Ascending aorta (tissue), 2 donors: ENCODE measurements around the gene GPC6. TPM values are rescaled to one million over a fixed set of nuclear protein-coding genes. Genes with fewer than 3 reads are reported as not detected.

Experiments
- DNase-seq, 2 donors: peaks; one replicate each; pipeline ENCODE4 v3.0.0-alpha.2; 2019; ENCODE audit warnings: low spot score in 2 of 2
- H3K27ac ChIP-seq, 2 donors: fragments of 200-600 bp; sonication (generic); one replicate each; pipeline ENCODE4 v1.5.1; 2016 to 2017; ENCODE audit warnings: mild to moderate bottlenecking in 1 of 2
- H3K27me3 ChIP-seq: fragments of 200-600 bp; sonication (generic); one replicate; pipeline ENCODE4 v1.5.1; 2017
- H3K36me3 ChIP-seq, 2 donors: fragments of 200-600 bp; sonication (generic); one replicate each; pipeline ENCODE4 v1.5.1; 2016
- H3K4me1 ChIP-seq, 2 donors: fragments of 200-600 bp; sonication (generic); one replicate each; pipeline ENCODE4 v1.5.1; 2016 to 2017; ENCODE audit warnings: mild to moderate bottlenecking in 1 of 2
- H3K4me3 ChIP-seq, 2 donors: fragments of 200-600 bp; sonication (generic); one replicate each; pipeline ENCODE4 v1.5.1; 2016 to 2017; ENCODE audit warnings: mild to moderate bottlenecking in 1 of 2
- H3K9me3 ChIP-seq, 2 donors: fragments of 200-600 bp; sonication (generic); one replicate each; pipeline ENCODE4 v1.5.1; 2016
- intact Hi-C: fragments of 100-400 bp; cut with DNase I; formaldehyde crosslinking; loops from one replicate; pipeline ENCODE4 v1.15.1; 2023
- total RNA-seq: library from RNA; depleted of rRNA; stranded (reverse); fragments of >200 nt; gene quantifications from one replicate; pipeline ENCODE4 v1.1.0, GENCODE V29; 2016
- TF ChIP-seq, protein P1 (sequence below), 3 experiments: fragments of 200-600 bp in 2 of 3; fragments of 450-650 bp in 1 of 3; sonication (generic) in 2 of 3; IDR thresholded peaks; one replicate each; pipeline ENCODE4 v1.5.1; 2016 to 2019; ENCODE audit warnings: antibody characterized with exemption in 3 of 3, mild to moderate bottlenecking in 1 of 3, moderate library complexity in 1 of 3

The GPC6 gene
- total RNA-seq, 1 donor from 2014 or later, result 23.2 TPM

DNA sequence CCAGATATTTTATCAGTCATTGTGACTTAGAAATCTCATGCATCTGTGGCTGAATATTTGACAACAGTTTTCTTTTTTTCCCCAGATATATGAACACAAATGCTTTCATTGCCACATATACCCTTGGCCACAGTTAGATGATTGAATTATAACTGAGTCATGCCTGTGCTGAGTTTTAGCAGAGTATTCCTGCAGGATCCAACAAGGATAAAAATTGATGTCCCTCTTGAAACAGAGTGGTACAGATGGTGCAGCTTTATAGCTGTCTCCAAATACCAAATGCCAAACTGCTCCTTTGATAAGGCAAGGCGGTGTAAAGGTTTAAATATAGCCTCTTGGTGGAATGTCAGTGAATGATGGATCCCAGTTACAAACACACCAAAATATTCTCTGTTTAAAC lies 428.5 kb downstream of the GPC6 start:
- intact Hi-C loops, result no loop called here
- no peak overlapping the region for H3K27ac ChIP-seq
- H3K4me1 ChIP-seq, result no peaks in the 10 kb centered on the region
- no peaks in the 10 kb centered on the region for H3K36me3 ChIP-seq
- no peak for DNase-seq
- peaks cover 0 to 11% of the 10 kb centered on the region in 2 donors for H3K9me3 ChIP-seq
- H3K27me3 ChIP-seq, result no peaks in the 10 kb centered on the region
- no peak overlapping the region for H3K4me3 ChIP-seq
- TF ChIP-seq, protein P1, sequence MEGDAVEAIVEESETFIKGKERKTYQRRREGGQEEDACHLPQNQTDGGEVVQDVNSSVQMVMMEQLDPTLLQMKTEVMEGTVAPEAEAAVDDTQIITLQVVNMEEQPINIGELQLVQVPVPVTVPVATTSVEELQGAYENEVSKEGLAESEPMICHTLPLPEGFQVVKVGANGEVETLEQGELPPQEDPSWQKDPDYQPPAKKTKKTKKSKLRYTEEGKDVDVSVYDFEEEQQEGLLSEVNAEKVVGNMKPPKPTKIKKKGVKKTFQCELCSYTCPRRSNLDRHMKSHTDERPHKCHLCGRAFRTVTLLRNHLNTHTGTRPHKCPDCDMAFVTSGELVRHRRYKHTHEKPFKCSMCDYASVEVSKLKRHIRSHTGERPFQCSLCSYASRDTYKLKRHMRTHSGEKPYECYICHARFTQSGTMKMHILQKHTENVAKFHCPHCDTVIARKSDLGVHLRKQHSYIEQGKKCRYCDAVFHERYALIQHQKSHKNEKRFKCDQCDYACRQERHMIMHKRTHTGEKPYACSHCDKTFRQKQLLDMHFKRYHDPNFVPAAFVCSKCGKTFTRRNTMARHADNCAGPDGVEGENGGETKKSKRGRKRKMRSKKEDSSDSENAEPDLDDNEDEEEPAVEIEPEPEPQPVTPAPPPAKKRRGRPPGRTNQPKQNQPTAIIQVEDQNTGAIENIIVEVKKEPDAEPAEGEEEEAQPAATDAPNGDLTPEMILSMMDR (IDR thresholded peaks at IDR 0.05), result no peak

DNA sequence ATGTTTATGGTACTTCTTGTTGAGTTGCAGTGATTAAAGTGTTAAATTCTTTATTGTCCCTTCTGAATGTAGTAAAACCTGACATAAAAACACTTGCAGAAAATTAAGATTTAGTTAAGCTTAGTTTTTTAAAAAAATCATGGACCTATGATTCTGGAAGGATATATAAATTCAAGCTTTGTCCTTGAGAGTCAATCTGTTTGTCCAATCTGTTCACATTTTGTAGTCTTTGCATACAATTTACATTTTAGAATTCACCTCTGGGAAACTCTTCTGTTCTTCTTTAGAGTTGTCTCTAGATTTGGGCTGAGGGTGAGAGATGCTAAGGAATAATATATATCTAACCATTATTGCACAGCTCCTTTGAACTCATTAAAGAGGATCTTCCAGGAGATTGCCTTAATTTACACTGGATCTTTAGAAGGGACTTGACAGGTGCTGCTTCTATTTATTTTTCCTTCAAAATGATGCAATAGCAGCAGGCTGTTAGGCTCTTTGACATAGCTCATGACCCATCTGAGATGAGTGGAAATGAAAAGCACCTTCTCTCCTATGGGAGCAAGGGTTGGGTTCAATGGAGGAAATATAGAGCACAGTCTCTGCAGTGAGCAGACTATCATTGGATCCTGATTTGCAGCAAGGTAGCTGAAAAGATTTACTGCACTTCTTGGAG lies 433.9 kb downstream of the GPC6 start:
- Histone ChIP-seq H3K4me1 (no peaks in the 10 kb centered on the region), H3K4me3 (no peak overlapping the region), H3K9me3 (peaks cover 0 to 11% of the 10 kb centered on the region in 2 donors), H3K27me3 (no peaks in the 10 kb centered on the region), H3K36me3 (no peaks in the 10 kb centered on the region), H3K27ac (no peak overlapping the region)
- DNase-seq, result no peak
- intact Hi-C loops, result no loop called here
- TF ChIP-seq, protein P1 (IDR thresholded peaks at IDR 0.05), result no peak

DNA sequence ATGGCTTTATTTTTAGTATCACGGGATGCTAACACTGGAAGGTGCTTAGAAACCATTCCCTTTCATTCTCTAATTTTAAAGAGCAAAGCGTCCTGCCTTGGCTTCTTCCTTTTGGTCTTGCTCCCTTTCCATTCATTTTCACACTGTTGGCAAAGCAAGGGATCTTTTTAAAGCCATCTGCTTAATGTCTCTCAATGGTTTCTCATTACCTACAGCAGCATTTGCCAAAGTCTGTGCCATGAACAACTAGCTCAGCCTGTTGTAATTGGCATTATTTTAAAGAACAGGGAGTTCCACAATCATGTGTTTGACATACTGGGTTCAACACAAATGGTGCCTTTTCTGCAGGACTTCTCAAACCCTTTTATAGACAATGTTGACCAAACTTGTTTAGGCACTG lies 444.3 kb downstream of the GPC6 start:
- Histone ChIP-seq H3K27ac (peak overlapping the region in 1 of 2 donors; percentile 20), H3K4me1 (peaks cover 0 to 6% of the 10 kb centered on the region in 2 donors), H3K4me3 (no peak overlapping the region), H3K36me3 (no peaks in the 10 kb centered on the region), H3K9me3 (no peaks in the 10 kb centered on the region), H3K27me3 (no peaks in the 10 kb centered on the region)
- DNase-seq, result no peak
- TF ChIP-seq, protein P1 (IDR thresholded peaks at IDR 0.05), result no peak
- intact Hi-C loops, result no loop called here

- H3K9me3 ChIP-seq, result no peaks in the 10 kb centered on the region
- H3K4me3 ChIP-seq, result no peak overlapping the region
- DNase-seq, result no peak
- H3K27ac ChIP-seq, result no peak overlapping the region
- H3K36me3 ChIP-seq, result no peaks in the 10 kb centered on the region
- H3K27me3 ChIP-seq, result no peaks in the 10 kb centered on the region
- intact Hi-C loops, result no loop called here
- H3K4me1 ChIP-seq, result peaks cover 0 to 3% of the 10 kb centered on the region in 2 donors
- TF ChIP-seq, protein P1 (IDR thresholded peaks at IDR 0.05), result no peak
Measured at GRCh38 chr13:93672996-93673395, 446.4 kb downstream of the GPC6 start.

- DNase-seq, result no peak
Measured at GRCh38 chr13:93673885-93674284, 447.3 kb downstream of the GPC6 start.

More at GRCh38 chr13:93673885-93674284, 447.3 kb downstream of the GPC6 start:
- H3K4me1 ChIP-seq, result peaks cover 0 to 3% of the 10 kb centered on the region in 2 donors
- no peak overlapping the region for H3K27ac ChIP-seq
- H3K4me3 ChIP-seq, result no peak overlapping the region
- no peaks in the 10 kb centered on the region for H3K27me3 ChIP-seq
- no peaks in the 10 kb centered on the region for H3K36me3 ChIP-seq
- H3K9me3 ChIP-seq, result no peaks in the 10 kb centered on the region
- TF ChIP-seq, protein P1 (IDR thresholded peaks at IDR 0.05), result no peak
- intact Hi-C loops, result no loop called here
